ENCODE measurements around the gene TRPM3.
"Not testable (repeated sequence)": the region's sequence is repeated elsewhere in the genome, so short reads cannot be mapped to it uniquely, and the experiment has no call there.

The TRPM3 gene

DNA sequence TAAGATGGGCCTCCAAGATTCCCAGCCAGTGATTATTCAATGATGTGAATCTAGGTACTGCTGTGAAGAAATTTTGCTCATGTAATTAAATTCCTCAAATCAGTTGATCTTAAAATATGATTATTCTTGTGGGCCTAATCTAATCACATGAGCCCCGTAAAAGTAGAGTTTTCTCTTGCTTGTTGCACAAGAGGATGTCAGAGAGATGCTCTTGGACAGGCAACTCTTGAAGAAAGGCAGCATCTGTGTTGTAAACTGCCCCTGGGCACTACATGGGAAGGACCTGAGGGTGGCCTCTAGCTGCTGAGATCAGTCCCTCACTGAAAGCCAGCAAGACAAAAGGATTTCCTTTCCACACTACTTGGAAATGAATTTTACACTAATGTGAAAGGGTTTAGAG is 132.9 kb downstream of the TRPM3 start:
- no peak for DNase-seq

- no peak for DNase-seq
Measured at GRCh38 chr9:70987986-70988385, 133.4 kb downstream of the TRPM3 start.

DNA sequence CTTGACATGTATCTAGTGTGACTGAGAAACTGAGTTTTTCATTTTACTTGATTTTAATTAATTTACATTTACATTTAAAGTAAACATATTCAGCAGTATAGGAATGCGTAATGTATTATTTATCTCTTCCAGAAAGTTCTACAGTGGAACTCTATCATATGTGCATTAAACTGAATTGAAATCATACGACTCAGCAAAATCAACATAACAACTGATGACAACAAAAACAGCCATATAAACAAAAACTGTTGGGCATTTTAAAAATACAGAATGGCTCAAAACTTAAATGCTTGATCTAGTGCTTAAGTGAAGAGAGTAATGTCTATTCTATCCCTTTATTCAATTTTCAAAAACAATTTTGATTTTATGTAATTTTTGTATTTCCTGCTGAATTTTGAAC is 134.4 kb downstream of the TRPM3 start:
- DNase-seq, result no peak

DNA sequence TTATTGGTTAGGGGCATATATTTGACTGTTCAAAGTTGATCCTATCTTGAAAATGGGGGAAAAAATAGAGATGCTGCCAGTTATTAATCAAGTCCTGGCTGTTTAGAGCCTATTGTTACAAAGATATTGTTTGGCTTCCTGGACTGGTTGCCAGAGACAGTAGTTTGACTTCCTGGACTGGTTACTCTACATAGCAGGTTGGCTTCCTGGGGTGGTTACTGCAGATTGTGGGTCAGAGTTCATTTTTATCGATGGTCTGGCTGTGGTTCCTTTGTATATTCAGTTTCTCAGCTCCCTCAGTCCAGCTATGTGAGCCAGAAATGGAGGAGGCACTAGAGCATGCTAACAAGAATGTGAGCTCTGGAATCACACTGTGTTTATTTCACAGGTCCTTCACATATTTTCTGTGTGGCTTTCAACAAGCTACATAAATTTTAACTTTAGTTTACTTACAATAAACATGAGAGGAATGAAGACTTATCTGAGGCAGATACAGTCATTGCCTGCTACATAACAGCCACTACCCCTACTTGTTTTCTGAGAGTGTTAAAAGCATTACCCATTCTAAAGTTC is 137.6 kb downstream of the TRPM3 start:
- DNase-seq, result no peak

DNA sequence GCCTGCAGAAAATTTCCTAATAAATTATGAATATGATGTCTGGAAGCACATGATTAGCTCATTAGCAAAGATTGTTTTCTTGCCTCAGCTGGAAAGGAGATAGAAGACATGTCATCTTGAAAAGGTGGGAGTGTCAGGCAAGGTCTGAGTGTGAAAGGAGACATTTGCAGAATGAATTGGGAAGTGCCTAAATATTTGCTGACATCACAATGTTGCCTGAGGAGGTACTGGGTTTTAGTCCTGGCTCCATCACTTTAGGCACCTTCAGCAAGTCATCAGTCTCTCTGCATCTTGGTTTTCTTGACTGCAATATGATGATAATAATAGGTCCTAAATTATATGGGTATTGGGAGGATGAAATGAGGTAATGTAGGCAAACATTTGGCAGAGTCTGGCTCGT is 140.1 kb downstream of the TRPM3 start:
- no peak for DNase-seq

DNA sequence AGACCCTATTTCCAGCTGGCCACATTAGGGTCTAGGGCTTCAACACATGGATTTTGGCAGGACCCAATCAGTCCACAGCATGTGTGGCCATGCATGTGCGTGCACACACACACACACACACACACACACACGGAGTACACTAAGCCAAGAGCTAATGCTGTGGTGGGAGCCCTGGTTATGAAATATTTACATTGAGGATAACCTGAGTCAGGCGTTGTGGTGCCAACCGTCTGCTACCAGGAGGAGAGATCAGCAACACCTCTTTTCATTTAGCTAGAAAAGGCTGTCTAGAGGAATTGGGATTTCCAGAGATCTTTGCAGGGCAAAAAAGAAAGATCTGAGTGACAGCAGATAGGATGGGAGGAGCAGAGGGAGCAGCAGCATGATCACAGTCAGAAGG is 141.5 kb downstream of the TRPM3 start:
- DNase-seq, result no peak

DNA sequence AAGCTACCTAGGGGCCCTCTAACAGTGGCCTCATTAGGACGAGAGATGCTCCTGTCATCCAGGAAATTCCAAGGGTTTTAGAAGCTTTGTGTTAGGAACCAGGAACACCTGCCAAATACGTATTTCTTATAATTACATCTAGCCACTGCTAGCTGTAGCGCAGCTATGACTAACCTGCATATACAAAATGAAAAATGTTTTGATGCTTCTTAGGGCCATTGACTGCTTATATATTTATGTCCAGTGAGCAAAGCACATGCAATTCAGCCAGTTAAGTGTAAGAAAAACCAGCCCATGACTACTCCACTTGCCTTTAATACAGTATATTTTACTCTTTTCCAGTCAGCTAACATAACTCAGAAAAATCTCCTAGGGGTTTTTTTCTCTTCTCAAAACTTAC is 143.3 kb downstream of the TRPM3 start:
- DNase-seq, result no peak

GRCh38 chr9:70975821-70976220 is 145.6 kb downstream of the TRPM3 start:
- DNase-seq, result no peak

DNA sequence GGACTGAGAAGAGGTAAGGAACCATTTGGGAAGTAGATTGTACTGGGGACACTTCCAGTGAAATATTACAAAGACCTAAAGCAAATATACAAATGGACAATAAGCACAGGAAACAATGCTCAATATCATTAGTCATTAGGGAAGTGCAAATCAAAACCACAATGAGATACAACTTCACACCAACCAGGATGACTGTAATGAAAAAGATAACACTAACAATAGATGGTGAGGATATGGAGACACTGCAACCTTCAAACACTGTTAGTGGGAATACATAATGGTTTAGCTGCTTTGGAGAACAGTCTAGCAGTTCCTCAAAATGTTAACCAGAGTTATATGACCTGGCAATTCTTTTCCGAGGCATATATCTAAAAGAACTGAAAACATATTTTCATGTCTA is 149.7 kb downstream of the TRPM3 start:
- no peak for DNase-seq

DNA sequence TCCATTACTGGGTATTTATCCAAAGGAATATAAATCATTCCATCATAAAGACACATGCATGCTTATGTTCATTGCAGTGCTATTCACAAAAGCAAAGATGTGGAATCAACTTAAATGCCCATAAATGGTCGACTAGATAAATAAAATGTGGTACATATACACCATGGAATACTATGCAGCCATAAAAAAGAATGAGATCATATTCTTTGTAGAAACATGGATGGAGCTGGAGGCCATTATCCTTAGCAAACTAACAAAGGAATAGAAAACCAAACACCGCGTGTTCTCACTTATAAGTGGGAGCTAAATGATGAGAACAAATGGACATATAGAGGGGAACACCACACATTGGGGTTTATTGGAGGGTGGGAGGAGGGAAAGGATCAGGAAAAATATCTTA is 155.0 kb downstream of the TRPM3 start:
- not testable (repeated sequence) for DNase-seq

- no peak for DNase-seq
Measured at GRCh38 chr9:70964861-70965260, 156.6 kb downstream of the TRPM3 start.

DNA sequence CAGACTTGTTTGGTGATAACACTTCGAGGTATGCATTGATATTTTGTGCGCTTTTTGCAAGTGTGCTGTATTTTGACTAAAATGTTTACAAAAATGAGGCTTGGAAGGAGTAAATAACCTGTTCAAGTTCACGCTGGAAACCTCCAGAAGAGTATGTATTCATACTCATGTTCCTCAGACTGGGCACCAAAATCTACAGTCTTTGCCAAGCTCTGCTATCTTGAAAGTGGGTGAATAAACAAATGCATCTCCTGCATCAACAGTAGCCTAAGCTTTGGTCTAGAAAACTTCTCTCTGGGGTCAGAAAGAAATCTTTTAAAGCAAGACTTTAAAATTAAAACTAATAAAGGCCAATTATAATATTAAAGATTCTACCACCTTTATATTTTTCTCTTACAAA is 157.9 kb downstream of the TRPM3 start:
- DNase-seq, result no peak

GRCh38 chr9:70962761-70963440 is 158.5 kb downstream of the TRPM3 start:
- no peak for DNase-seq

GRCh38 chr9:70959366-70959765 is 162.1 kb downstream of the TRPM3 start:
- DNase-seq, result no peak

DNA sequence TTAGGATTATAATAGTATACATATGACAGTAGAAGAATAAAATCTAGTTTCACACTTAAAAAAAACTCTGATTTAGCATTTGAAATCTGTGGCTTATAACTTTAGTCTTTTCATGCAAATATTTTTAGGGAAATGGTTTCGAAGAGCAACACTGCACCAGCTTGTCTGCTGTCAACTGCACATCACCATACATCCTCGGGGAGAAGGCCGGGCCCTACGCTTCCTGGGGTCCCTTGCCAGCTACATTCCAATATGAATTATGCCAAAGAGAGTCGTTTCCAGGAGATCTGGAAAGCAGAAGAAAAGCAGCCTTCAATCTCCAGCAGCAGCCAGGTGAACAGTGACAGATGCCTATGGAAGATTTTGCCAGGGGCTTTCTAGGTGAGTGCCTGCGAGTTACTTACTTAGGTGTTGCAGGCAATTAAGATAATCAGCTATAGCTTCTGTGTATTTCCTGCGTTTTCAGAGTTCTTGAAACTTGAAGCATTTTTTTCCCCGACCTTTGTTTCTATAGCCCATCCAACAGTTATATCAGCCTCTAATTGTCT is 166.8 kb downstream of the TRPM3 start:
- DNase-seq, result no peak

- DNase-seq, result no peak
Measured at GRCh38 chr9:70954126-70954525, 167.3 kb downstream of the TRPM3 start.

GRCh38 chr9:70951749-70952727 is 169.4 kb downstream of the TRPM3 start:
- no peak for DNase-seq

DNA sequence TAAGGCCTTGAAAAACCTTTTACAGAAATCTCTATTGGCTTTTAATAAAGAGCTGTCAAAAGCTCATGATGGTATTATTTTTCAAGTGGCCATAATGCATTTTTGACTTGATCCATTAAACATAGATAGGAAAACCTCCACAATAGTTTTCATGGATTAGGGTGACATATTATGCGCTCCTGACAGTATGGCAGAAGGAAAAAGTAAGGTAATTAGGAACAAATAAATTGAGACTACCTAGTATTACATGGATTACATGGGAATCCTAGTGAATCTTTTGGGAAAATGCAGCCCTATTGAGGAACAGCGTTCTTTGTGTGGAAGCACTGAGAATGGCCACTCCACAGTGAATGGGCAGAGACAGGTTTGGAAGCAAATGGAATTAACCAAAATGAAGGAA is 171.2 kb downstream of the TRPM3 start:
- no peak for DNase-seq

GRCh38 chr9:70949239-70949638 is 172.2 kb downstream of the TRPM3 start:
- no peak for DNase-seq

GRCh38 chr9:70948744-70949143 is 172.7 kb downstream of the TRPM3 start:
- no peak for DNase-seq

- no peak for DNase-seq
Measured at GRCh38 chr9:70947511-70947910, 173.9 kb downstream of the TRPM3 start.

DNA sequence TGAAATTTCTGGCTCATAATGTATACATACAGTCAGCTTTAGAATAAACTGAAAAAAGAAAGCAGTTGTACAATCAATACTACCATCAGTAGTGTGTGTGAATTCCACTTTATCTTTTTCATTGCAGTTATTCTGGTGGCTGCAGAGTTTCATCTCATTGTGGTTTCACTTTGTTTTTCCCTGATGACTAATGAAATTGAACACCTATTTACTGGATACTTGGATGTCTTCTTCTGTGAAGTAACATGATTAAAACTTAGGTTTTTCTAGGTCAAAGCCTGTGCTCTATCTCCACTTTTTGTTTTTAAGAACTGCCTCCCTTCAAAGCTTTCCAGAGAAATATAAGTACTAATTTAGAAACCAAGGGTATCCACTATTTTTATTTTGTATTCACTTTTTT is 174.3 kb downstream of the TRPM3 start:
- DNase-seq, result no peak

- DNase-seq, result no peak
Measured at GRCh38 chr9:70945301-70945700, 176.1 kb downstream of the TRPM3 start.

DNA sequence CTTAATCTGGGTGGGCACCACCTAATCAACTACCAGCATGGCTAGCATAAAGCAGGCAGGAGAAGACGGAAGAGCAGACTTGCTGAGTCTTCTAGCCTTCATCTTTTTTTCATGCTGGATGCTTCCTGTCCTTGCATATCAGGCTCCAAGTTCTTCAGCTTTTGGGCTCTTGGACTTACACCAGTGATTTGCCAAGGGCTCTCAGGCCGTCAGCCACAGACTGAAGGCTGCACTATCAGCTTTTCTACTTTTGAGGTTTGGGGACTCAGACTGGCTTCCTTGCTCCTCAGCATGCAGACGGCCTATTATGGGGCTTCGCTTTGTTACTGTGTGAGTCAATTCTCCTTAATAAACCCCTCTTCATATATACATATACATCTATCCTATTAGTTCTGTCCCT is 180.2 kb downstream of the TRPM3 start:
- no peak for DNase-seq

Data from activated CD4-positive, alpha-beta T cell treated with anti-CD3 and anti-CD28 coated beads for 4 hours (primary cell).